Posterior vena cava (tissue), 2 donors: Measurements from ENCODE around the gene PYCARD. TPM values are rescaled to one million over a fixed set of nuclear protein-coding genes. Genes with fewer than 3 reads are reported as not detected.
"Not testable (repeated sequence)": the region's sequence is repeated elsewhere in the genome, so short reads cannot be mapped to it uniquely, and the experiment has no call there.

Experiments used
- DNase-seq: peaks from one replicate; pipeline ENCODE4 v3.0.0-alpha.2; 2020; ENCODE audit warnings: low spot score
- intact Hi-C, 2 donors: fragments of 100-400 bp; cut with DNase I; formaldehyde crosslinking; loops; one replicate each; pipeline versions ENCODE4 v1.14.1 to v1.14.2; 2022 to 2023
- total RNA-seq, 2 donors: library from RNA; stranded (reverse); fragmentation: NEBNext Ultra II Directional; extraction: Animal tissue kit (Norgen Biotek cat#: 25700); gene quantifications; one replicate each; pipeline ENCODE4 v1.2.1, GENCODE V29; 2021
- donor health status: DM: yes; HTN: yes; CAD: no.
- donor health status: DM: yes; HTN: yes; CAD: no.

The PYCARD gene
- total RNA-seq, 2 donors from 2014 or later, result 13.0 to 23.9 TPM

DNA sequence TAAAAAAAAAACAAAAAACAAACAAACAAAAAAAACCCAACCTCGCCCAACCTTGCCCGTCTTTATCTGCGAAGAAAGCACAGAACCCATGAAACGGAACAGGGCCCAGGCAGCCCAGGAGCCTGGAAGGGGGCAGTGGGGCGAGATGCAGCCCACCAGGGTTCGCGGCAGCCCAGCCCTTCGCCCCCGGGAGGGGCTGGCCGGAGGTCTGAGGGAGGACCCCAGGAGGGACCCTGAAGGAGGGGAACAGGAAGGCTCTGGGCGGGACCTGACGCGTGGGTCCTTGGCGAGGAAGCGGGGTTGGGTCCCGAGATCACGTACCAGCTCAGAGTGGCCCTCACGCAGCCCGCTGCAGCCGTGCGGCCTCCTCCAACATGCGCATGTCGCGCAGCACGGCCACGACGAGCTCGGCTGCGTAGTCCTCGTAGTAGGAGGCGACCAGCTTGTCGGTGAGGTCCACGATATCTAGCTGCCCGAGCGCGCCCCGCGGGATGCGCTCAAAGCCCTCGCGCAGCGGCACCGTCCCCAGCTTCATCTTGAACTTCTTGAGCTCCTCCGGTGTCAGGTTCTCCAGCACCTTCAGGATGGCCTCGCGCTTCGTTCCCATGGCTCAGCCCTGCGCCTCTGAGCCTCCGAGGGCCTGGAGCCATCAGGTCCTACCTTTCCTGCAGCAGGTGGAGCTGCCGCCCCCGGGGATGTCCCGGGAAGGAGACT is 14.0 kb upstream of the PYCARD start, which contains the start of gene PYDC1:
Gene PYDC1, minus strand, starts transcription at position 714 of the 714 bp plus-strand sequence. Its CDS starts 107 bp downstream, at position 607.
- intact Hi-C loops, result no loop called here
- peak; percentile 86 for DNase-seq

- no peak for DNase-seq
- intact Hi-C loops, result no loop called here
Measured at GRCh38 chr16:31215287-31216162, 13.0 kb upstream of the PYCARD start.

DNA sequence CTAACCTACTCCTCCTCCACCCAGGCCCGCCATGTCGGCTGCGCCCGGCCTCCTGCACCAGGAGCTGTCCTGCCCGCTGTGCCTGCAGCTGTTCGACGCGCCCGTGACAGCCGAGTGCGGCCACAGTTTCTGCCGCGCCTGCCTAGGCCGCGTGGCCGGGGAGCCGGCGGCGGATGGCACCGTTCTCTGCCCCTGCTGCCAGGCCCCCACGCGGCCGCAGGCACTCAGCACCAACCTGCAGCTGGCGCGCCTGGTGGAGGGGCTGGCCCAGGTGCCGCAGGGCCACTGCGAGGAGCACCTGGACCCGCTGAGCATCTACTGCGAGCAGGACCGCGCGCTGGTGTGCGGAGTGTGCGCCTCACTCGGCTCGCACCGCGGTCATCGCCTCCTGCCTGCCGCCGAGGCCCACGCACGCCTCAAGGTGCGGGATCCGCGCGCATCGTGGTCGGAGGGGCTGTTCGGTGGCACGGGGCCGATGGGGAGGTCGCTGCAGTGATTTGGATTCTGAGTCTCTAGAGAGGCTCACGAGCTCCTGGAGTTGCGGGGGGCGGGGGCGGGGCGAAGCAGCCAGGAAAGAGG is 12.2 kb upstream of the PYCARD start:
- DNase-seq, result no peak
- intact Hi-C loops, result no loop called here

DNA sequence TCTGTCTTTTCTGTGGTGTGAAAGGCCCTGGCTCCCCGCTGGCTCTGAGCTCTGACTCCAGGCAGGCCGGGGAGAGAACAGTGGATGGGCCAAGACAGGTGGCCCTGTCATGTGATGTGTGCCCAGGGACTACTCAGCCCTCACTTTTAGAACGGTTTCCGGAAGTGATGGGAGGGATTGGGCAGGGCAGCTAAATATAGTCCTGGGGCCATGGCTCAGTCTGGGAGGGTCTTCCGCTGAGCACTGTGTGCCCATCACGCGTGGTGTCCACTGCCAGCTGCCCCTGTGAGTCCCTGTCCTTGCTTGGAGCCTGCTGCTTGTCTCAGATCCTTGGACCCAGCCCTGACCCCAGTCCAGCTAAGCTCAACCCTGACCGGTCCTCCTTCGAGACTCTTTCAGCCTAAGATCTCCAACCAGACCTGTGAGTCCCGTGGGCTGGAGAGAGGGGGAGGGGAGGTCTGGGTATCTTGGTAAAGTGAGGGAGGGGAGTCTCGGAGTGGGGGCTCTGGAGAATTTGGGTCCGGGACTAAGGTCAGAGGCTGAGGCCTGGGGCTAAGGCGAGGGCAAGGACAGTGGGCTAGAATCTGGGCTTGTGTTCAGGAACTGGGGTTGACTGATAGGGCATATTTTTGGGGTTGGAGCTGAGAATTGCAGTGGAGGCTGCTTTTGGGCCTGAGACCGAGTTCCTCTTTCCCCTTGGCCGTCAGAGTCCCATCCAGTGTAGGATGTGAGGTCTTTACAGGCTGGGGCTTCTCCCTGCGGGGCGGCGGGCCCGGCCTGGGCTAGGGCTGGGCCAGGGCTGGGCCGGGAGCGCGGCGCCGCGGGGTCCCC is 11.5 kb upstream of the PYCARD start, which contains the start of gene TRIM72:
Gene TRIM72, plus strand, starts transcription at position 243 of the 831 bp plus-strand sequence. CDS start 620 bp downstream, outside the sequence.
- intact Hi-C loops, result no loop called here
- no peak for DNase-seq

GRCh38 chr16:31213342-31213741 is 10.8 kb upstream of the PYCARD start:
- intact Hi-C loops, result no loop called here
- DNase-seq, result no peak

GRCh38 chr16:31206776-31207175 is 4.2 kb upstream of the PYCARD start:
- intact Hi-C loops, result no loop called here
- peak; percentile 49 for DNase-seq

GRCh38 chr16:31204871-31205666 is 2.5 kb upstream of the PYCARD start:
- DNase-seq, result peak; percentile 56
- intact Hi-C loops, result no loop called here

- DNase-seq, result peak; percentile 86
- intact Hi-C loops, result loop anchor here in 1 of 2 donors (1.0 kb wide), 1 partner anchor 15 kb away; no protein-coding TSS in a partner anchor
Measured at GRCh38 chr16:31201582-31202413, 762 bp downstream of the PYCARD start.

- intact Hi-C loops, result loop anchor here in 1 of 2 donors (1.0 kb wide), 1 partner anchor 15 kb away; no protein-coding TSS in a partner anchor
- DNase-seq, result peak; percentile 58
Measured at GRCh38 chr16:31200821-31201568, 1.6 kb downstream of the PYCARD start.

DNA sequence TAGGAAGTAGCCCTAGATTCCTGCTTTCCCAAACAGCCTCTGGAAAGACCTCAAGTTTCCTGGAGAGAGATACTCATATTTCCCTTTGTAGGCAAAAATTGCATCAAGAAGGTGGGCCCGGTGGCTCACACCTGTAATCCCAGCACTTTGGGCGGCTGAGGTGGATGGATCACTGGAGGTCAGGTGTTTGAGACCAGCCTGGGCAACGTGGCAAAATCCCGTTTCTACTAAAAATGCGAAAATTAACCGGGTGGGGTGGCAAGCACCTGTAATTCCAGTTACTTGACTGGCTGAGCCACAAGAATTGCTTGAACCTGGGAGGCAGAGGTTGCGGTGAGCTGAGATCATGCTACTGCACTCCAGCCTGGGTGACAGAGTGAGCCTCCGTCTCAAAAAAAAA is 2.4 kb downstream of the PYCARD start:
- DNase-seq, result peak; percentile 77
- intact Hi-C loops, result not testable (repeated sequence)

DNA sequence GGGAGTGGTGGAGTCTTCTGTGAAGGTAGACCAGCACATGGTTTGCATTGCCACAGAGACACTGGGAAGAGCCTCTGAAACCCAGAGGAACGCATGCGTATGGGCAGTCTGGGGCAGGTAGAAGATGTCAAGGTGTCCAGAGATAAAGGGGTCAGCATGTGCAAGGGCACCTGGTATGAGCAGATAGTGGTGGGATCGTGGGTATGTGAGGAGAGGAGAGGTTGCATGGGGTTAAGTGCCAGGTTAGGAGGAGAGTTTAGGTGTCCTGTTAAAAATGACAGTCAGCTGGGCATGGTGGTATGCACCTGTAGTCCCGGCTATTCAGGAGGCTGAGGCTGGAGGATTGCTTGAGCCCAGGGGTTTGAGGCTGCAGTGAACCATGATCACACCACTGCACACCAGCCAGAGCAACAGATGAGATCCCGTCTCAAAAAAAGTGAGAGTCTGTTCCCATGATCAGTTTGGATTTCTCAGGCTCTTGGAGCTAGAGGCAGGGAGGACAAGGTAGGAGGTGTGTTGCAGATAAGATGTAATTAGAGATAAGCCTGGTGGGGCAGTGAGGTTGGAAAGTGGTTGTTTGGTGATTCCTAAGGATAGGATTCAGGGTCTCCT is 3.0 kb downstream of the PYCARD start:
- intact Hi-C loops, result no loop called here
- DNase-seq, result peak; percentile 18

DNA sequence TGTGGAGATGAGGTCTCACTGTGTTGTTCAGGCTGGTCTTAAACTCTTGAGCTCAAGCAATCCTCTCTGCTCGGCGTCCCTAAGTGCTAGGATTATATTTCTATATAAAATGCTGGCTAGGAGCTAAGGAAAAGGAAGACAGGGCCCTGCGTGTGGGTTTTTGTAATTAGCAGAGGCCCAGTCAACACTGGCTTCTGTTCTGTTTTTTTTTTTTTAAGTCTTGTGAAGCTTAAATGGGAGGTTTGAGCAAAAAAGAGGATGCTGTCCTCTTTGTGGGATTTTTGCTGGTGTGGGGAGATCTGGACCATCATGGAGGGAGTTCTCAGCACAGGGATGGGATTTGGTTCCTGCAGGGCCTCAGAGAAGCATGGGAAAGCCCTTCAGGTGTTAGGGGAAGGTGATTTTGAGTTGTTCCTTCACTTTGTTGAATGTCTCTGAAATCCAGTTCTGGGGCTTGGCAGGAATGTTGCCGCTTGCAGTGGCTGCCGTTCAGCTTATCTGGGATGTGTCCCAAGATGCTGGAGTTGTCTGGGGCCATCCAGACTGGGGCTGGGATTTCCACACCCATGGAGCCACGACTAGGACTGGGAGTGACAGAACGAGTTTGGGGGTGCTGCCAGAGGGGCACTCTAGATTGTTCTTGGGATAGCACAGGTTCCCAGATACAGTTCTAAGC is 4.2 kb downstream of the PYCARD start:
- intact Hi-C loops, result no loop called here
- peak; percentile 74 for DNase-seq

DNA sequence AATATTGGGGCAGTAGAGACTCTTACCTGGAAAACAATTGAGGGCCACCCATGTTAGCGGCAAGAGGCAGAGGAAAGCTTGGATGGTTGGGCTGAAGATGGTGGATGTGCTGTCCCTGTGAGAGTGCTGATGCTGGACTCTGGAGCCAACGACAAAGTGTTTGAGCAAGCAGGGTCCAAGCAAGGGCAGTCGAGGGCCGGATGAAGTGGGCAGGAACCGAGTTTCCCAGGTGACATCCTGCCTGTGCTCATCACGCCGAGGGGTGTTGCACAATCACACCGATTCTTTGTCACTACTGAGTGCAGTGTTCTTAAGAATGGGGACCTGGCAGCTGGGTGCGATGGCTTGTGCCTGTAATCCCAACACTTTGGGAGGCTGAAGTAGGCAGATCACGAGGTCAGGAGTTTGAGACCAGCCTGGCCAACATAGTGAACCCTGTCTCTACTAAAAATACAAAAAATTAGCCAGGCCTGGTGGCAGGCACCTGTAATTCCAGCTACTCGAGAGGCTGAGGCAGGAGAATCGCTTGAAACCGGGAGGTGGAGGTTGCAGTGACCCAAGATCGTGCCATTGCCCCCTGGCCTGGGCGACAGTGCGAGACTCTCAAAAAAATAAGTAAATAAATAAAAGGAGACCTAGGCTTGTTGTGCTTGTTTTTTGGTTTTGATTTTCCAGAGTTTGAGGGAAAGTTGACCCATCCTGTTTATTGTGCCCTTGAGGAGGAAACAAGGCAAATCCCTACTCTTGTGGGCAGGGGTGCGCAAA is 6.1 kb downstream of the PYCARD start:
- peak; percentile 68 for DNase-seq
- intact Hi-C loops, result no loop called here

DNA sequence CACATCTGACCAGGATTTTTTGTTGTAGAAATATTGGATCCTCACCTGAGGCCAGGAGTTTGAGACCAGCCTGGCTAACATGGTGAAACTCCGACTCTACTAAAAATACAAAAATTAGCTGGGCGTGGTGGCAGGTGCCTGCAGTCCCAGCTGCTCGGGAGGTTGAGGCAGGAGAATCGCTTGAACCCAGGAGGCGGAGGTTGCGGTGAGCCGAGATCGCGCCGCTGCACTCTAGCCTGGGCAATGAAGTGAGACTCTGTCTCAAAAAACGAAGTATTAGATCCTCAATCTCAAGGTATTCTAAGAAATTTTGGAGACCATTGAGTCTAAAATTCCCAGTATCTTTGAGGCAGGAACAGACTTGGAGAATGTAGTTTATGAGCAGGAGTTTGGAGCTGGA is 6.7 kb downstream of the PYCARD start:
- intact Hi-C loops, result not testable (repeated sequence)
- peak; percentile 44 for DNase-seq

DNA sequence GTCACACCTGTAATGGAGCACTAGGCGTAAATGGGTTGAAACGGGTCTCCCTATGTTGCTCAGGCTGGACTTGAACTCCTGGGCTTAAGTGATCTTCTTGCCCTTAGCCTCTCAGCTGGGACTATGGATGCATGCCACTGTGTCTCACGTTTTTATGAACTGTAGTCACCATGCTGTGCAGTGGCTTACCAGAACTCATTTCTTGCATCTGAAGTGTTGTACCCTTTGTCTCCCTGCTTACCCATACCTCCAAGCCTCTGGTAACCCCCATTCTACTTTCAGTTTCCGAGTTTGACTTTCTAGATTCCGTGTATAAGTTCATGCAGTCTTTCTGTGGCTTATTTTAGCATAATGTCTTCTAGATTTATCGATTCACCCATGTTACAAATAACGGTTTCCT is 7.7 kb downstream of the PYCARD start:
- intact Hi-C loops, result no loop called here
- DNase-seq, result peak; percentile 55
